ENCODE measurements around the gene UGT1A7.

Gene UGT1A7

DNA sequence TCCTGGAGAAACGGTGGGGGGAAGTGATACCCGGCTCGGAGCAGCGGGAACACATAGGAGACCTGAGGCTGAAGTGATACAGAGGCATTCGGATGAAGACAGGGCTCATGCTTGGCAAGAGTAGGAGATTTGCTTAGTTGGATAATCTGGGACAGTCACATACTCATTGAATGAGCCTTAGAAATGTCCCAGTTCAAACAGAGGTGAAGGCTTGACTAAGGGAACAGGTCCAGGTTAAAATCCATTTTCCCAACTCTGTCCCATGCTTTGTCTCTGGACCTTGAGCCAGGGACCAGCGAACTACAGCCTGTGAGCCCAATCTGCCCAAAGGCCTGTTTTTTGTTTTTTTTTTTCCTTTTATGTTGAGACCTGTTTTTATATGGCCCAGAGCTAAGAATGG lies 12.3 kb downstream of the UGT1A7 start:
- TF ChIP-seq, protein P1, sequence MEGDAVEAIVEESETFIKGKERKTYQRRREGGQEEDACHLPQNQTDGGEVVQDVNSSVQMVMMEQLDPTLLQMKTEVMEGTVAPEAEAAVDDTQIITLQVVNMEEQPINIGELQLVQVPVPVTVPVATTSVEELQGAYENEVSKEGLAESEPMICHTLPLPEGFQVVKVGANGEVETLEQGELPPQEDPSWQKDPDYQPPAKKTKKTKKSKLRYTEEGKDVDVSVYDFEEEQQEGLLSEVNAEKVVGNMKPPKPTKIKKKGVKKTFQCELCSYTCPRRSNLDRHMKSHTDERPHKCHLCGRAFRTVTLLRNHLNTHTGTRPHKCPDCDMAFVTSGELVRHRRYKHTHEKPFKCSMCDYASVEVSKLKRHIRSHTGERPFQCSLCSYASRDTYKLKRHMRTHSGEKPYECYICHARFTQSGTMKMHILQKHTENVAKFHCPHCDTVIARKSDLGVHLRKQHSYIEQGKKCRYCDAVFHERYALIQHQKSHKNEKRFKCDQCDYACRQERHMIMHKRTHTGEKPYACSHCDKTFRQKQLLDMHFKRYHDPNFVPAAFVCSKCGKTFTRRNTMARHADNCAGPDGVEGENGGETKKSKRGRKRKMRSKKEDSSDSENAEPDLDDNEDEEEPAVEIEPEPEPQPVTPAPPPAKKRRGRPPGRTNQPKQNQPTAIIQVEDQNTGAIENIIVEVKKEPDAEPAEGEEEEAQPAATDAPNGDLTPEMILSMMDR (conservative IDR thresholded peaks at IDR 0.05) = no peak
- no peak overlapping the region for H3K27ac ChIP-seq

- TF ChIP-seq, protein P1 (conservative IDR thresholded peaks at IDR 0.05) = no peak
- peak overlapping the region; percentile 92 for H3K27ac ChIP-seq
Measured at GRCh38 chr2:233698740-233699139, 17.0 kb downstream of the UGT1A7 start.

DNA sequence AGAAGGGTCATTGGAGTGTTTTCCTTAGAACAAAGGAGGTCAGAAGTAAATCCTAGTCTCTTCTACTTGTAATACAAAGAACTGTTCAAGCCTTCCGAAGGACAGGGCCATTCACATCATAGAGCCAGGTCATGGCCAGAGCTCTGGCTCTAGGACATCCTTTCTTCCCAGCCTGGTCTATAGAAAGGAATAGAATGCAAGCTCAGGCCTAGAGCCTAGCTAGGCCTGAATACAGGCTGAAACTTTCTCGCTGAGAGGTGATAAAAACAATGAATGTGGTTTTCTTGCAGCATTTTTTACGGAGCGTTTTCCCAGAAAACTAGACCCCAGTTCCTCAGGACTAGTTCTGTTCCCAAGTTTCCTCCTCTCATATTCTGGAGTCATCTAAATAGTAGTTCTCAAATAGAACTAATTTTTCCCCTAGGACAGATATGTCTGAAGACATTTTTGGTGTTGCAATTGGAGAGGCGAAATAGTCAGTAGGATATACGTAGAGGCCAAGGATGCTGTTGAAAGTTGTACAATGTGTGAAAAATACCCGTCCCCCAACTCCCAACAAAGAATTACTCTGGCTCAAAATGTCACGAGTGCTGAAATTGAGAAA lies 17.8 kb downstream of the UGT1A7 start:
- H3K27ac ChIP-seq = peak overlapping the region; percentile 92
- TF ChIP-seq, protein P1 (conservative IDR thresholded peaks at IDR 0.05) = no peak

GRCh38 chr2:233700028-233700635 lies 18.4 kb downstream of the UGT1A7 start:
- peak overlapping the region; percentile 92 for H3K27ac ChIP-seq
- TF ChIP-seq, protein P1 (conservative IDR thresholded peaks at IDR 0.05) = no peak

DNA sequence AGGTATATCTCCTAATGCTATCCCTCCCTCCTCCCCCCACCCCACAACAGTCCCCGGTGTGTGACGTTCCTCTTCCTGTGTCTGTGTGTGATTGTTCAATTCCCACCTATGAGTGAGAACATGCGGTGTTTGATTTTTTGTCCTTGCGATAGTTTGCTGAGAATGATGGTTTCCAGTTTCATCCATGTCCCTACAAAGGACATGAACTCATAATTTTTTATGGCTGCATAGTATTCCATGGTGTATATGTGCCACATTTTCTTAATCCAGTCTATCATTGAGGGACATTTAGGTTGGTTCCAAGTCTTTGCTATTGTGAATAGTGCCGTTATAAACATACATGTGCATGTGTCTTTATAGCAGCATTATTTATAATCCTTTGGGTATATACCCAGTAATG lies 19.1 kb downstream of the UGT1A7 start:
- H3K27ac ChIP-seq = peak overlapping the region; percentile 92

GRCh38 chr2:233702238-233702637 lies 20.5 kb downstream of the UGT1A7 start:
- H3K27ac ChIP-seq = no peak overlapping the region
- TF ChIP-seq, protein P1 (conservative IDR thresholded peaks at IDR 0.05) = no peak

DNA sequence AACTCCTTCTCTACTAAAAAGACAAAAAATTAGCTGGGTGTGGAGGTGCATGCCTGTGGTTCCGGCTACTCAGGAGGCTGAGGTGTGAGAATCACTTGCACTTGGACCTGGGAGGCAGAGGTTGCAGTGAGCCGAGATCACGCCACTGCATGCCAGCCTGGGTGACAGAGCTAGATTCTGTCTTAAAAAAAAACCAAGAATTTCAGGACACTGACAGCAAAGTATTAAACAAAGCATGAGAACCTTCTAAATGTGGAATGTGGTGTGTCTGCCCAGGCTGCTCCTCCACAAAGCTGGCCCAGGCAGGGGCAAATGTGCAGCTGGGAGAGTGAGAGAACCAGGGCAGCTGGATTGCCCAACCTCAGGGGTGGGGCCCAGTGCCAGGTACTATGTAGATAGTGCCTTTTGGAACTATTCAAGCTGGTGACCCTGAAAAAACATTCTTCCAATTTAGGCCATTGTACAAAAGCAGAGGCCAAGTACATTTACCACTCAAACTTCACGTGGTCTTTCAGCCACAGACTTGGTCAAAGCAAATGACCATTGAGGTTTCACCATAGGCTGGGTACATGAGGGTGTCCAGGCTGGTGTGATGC lies 24.3 kb downstream of the UGT1A7 start:
- H3K27ac ChIP-seq = no peak overlapping the region; the same call in 1 of the 2 replicates
- TF ChIP-seq, protein P1 (conservative IDR thresholded peaks at IDR 0.05) = no peak

DNA sequence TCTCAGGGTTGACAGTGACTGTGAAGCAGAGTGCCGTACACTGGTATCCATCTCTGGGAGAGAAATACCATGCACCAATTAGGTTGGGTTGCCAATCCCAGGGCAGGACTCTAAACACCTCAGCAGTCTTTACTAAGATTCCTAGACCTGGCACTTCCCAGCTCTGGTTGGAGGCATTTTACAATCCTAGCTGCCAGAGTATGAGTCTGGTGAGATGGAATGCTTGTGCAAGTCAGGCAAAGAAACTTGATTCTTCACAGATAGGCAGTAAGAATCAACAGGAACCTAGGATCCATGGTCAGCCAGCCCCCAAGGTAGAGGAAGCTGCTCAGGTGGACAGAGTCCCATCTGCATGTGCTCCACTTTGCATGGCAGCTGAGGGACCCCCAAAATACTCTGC lies 25.0 kb downstream of the UGT1A7 start:
- no peak overlapping the region; the same call in 1 of the 2 replicates for H3K27ac ChIP-seq
- TF ChIP-seq, protein P1 (conservative IDR thresholded peaks at IDR 0.05) = no peak

Measured in VCaP (cell line).